DMS114 treated with DMSO at 0.1 percent for 48 hours (cell line): ENCODE results near the gene RAP2A.

Experiments used
- DNase-seq: peaks from one replicate; lab custom pipeline; 2025; ENCODE audit not compliant: unreplicated experiment; lab: John Stamatoyannopoulos, UW

Gene RAP2A

DNA sequence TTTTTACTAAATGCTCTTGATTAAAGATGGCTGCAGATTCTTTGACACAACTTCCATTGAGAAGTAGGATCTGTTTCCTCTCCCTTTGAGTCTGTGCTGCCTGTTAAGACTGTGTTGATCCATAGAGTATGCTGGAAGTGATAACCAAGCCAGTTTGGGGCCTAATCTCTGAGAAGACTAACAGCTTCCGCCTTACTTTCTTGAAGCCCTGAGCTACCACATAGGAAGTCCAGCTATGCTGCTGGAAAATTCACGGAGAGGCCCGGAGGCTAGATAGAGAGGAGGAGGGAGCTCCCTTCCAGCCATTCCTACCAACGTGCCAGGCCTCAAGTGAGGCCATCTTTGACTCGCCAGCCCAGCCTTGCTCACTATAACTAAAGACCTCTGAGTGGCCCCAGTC is 12.5 kb downstream of the RAP2A start:
- no peak for DNase-seq

DNA sequence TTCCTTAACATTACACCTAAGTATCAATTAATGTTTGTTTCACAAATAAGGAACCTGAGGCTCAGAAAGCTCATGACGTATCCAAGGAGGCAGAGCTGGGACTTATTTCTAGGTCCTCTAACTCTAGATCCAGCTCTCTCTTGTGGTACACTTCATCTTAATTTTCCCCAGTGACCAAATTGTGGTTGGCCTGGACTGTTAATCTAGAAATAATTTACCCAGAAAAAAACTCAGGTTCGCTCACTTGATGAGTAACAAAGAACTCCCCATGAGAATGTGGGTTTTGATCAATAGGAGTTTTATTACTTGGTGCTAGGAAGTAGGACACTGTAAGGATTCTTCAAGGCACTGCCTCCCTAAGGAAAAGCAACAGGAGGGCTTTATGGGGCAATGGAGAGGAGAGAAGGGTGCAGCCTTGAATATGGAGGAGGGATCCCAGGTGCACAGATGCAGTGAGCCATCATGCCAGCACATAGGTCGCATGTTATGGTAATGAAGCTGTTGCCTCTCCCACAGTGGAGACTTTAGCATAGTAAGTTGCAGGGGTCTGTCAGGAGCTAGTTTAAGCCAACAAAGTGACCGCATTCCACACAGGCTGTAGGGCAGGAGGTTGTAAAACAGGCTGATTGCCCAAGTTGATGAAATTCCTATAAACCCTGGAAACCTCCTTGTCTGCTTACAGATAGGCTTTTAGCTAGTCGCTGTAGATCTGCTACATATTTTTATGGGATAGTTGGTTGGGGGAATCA is 14.7 kb downstream of the RAP2A start:
- no peak for DNase-seq

DNA sequence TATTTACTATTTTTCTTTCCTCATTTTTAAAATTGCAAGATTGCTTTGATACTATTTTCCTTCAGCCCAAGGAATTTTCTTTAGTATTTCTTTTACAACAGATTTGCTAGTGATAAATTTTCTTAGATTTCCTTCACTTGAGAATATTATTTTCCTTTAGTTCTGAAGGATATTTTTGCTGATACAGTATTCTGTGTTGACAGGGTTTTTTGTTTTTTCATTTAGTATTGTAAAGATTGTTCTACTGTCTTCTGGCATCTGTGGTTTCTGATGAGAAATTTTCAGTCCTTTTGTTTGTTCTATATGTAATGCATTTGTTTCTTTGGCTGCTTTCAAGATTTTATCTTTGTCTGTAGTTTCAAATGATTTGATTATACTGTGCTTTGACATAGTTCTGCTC is 20.7 kb downstream of the RAP2A start:
- DNase-seq = no peak

DNA sequence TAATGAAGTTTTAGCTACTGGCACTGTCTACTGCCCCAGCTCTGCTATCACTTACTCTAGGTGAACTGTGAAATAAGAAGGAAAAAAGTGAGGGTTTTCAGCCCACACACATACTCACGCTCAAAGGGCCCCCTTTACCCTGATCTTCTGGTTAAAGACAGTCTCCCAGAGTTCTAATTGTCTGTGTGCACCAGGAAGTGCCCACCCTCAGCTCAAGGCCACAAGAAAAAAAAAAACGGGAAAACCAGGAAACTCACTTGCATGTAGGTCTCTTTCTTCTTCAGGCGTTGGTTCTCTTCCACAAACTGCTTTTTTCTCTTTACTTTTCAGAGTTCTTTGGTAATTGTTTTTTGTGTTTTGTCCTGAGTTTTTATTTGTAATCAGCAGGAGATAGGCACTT is 22.1 kb downstream of the RAP2A start:
- no peak for DNase-seq

DNA sequence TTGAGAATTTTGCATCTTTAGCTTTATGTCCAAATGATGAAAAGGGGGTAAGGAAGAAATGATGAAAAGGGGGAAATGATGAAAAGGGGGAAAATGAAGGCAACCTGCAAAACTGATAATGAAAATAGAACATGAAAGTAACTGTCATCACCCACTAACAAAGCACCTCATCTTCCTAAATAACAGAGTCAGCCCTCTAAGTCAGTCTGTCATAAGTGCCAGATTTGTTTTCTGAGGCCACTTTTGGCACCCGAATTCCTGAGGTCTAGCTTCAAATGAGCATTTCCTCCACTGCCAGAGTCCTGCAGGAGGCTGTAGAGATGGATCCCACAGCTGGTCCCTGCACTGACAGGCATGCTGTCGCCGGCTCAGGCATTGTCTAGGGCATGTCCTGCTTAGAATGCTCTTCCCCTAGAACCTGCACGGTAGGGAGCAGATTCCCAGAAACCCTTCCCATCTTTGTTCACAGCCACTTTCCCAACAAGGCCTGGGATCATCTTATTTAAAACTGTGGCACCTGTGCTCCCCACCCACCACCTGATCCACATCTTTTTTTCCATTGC is 25.3 kb downstream of the RAP2A start:
- DNase-seq = no peak

DNA sequence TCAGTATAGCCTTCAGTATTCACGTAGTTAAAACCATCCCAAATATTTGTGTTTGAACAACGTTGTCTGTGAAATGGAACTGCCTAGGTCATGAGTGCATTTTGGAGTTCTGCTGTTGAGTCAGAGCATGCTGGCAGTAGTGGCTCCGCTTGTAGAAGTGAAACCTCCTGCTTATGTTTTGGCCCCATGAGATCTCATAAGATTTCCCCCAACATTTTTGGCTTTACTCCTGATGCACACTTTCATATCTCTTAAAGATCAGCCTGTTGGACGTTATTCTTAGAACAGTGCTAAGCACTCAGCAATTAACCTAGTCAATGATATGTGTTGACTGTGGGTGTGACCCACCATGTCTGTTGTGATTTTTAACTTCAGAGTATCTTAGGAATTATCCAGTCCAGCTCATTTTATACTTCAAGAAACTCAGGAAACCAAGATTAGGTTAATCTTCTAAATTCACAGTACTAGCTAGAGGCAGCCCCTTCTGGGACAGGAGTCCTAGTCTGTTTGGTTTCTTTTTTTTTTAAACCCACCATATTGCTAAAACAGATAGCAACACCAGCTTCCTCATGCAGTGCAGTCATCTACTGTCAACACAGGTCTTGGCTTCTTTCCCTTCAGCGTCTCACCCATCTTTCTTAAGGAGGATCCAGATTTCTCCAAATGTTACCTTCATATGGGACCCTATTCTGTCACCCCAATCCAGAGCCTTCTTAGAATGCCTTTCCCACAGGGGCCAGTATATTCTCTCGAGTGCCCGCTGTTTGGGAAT is 26.2 kb downstream of the RAP2A start:
- no peak for DNase-seq

DNA sequence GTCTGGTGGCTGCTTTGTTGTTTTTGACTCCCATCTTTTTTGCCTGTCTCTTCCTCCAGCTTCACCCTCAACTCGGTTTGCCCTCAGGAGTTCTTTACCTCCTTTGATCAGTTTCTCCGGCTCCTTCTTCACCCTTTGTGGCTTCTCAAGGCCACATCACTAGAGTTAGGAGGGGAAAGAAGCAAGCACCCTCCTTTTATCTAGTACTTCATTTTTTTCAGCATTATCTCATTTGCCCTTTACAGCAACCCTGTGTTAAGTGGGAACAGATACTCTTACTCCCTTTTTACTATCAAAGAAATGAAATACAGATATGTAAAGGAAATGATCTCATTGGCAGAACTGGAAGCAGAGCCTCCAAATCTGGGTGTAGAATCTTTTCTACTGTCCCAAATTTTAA is 26.9 kb downstream of the RAP2A start:
- DNase-seq = no peak

DNA sequence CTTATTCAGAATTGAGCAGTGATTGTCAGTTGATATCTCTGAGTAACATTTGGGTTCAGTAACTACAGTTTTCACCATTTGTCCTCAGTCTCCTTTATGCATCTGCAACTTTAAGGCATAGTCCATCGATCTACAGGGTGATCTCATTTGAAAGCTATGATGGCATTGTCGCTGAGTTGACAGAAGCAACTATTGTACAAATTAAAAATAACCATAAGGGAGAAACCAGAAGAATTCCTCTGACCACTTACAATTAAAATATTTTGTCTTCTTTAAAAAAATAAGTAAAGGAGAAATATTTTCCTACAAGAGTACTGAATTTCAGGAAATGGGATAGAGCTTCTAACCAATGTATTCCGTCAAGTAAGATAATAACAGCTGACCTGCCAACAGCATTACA is 30.6 kb downstream of the RAP2A start:
- DNase-seq = no peak

DNA sequence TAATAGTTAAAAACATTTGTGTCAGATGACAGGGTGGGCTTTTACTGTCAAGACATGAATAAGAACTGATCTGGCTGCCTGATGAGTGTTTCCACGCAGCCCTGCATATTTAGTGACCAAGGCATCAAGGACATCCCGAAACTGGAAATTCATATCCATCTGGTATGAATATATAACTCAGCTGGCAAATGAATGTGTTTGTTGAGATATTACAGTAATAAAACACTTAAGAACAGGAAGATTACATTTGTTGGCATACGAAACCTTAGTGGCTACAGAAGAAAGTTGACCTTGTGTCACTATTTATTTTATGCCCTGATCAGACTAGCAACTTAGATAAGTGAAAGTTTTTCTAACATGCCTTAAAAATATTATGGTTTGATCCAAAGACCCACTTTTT is 32.8 kb downstream of the RAP2A start:
- no peak for DNase-seq

DNA sequence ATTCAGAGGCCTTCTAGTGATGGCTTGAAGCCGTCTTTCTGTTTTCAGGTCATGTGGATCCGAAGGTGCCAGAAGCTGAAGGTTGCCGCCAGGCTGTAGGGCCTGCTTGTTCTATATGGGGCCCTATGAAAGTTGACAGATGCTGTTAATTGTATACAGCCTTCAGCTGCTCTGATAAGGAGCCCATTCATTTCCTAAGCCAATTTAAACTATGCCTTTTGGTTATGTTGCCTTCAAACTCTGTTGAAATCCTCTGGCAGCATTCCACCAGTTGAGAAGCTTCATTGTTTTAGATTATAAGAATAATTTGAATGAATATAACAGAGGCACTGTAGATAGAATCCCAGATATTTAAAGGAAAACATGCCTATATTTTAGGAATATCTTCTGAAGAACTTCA is 34.4 kb downstream of the RAP2A start:
- no peak for DNase-seq

DNA sequence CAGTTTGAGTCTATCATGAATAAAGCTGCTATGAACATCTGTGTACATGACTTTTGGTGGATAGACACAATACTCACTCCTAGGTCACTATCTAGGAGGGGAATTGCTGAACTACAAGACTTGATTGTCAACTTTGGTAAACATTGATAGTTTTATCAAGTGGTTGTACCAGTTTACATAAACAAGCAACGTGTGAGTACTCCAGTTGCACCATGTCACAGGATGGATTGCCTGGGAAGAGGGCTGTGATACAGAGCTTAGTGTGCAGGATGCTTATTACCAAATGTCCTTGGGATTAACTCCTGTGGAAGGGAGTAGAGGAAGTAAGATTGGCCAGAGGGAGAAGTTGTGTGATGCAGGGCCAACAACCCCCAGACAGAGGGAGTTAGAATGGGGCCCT is 37.7 kb downstream of the RAP2A start:
- no peak for DNase-seq

DNA sequence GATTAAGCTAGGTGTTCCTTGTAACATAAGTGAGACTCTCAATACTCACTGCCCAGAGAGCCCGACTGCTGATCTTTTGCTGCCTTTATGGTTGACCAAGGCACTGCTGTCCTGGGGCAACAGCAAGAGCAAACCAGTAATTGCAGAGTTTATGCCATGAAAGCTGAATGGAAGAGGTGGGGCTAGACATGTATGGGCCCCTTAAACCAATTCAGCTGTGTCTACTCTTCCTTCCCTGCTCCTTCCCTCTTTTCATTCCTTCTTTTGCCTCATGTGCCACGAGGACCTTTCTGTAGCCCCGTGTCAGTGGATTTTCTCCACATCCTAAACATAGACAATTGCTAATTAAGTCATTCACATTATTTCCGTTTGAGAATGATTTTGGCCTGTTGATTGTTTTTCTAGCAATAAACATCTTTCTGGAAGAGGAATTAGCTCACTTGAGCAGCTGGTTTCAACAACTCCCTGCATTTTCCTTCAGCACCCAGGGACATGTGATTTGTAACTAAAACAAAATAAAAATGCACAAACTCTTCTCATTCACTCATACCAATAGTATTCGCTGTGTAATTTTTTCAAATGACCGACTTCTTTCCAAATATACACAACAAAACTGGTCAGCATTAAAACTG is 40.5 kb downstream of the RAP2A start:
- DNase-seq = no peak

DNA sequence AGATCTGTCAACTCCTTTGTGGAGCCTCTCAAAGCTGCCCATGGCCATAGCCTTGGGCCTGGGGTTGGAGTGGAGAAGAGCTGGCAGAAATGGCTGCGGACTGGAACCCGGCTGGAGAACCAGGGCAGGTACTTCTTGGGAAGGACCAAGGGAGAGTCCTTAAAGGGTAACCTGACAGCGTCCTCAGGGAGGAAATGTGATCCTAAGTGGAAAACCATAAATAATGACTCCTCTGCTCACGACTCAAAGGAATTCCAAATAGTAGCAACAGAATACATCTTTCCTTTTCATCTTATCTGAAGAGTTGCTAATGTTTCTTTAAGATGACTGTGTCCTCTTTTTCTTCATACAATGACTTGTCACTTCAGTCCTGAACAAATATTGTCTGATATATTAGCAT is 41.0 kb downstream of the RAP2A start:
- no peak for DNase-seq

DNA sequence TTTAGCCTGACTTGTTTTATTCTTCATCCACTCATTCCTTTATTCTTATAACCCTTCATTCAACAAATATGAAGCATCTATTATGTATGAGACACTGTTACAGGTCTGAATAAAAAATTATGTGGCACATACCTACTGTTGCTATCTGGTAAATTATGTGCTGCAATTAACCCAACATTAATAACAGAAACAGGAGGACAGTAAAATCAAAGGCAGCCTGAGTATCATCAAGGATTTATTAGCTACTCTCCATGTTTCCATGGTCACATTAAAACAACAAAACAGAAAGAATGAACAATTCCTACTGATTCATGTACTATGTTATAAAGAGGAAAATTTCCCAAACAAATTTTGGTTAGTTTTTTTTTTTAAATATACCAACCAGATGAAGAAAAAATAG is 43.9 kb downstream of the RAP2A start:
- DNase-seq = no peak

DNA sequence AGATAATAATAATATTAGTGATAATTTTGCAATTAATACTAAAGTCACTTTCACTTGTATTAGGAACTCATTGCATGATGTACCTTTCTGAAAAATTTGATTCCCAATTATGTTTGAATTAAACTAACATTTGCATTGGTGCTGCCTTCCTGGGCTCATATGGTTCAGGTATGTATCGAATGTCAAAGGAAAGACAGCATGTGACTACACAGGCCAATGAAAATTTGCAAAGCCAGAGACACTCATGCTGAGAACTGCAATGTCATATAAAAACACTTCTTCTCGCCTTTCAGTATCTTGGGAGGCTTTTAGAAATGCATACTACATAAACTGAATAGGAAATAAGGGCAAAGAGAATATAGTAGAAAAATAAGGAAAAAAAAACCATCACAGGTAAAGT is 44.3 kb downstream of the RAP2A start:
- DNase-seq = no peak

DNA sequence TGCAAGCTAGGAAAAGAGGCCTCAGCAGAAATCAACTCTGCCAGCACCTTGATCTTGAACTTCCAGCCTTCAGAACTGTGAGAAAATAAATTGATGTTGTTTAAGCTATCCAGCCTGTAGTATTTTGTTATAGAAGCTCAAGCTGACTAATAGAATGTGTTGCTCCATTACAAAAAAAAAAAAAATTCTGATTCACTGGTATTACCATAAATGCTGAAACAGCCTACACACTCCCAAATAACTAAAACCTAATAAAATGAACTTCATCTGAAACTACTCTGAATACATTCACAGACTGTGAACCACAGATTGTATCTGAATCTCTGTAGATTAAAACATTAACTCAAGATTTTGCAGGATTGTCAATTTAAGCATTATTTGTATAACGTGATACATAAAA is 49.5 kb downstream of the RAP2A start:
- no peak for DNase-seq

DNA sequence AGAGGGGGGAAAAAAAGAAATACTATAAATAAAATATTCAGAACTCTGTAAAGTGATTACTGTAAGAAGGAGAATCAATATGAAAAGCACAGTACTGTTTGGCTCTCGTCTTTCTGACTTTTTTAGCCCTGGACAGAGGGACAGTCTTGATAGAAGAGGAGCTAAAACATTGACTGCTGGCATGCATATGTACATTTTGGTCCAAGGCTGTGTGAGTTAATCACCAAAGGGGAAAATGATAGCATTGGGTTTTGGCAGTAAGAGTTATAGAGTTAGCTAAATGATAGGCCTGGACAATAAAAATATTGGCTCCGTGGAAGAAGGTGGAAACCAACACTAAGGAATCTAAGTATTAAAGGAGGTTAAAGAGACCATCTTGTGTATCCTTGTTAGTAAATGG is 50.3 kb downstream of the RAP2A start:
- DNase-seq = no peak

DNA sequence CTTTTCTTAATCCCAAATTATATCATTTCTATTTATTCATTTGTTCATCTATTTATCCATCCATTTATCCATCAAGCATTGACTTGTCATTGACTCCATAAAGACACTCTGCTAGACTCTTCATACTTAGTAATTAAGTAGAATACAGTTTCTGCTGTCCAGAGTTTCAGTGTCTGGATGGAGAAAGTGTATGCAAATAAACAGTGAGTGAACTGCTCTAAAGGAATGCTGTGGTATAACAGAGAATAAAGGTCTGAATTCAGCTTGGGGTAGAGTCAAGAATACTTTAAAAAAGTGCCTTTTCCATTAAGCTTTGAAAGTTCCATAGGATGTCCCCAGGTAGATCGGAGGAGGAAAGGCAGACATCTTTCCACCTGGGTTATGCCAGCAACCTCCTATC is 51.4 kb downstream of the RAP2A start:
- no peak for DNase-seq

DNA sequence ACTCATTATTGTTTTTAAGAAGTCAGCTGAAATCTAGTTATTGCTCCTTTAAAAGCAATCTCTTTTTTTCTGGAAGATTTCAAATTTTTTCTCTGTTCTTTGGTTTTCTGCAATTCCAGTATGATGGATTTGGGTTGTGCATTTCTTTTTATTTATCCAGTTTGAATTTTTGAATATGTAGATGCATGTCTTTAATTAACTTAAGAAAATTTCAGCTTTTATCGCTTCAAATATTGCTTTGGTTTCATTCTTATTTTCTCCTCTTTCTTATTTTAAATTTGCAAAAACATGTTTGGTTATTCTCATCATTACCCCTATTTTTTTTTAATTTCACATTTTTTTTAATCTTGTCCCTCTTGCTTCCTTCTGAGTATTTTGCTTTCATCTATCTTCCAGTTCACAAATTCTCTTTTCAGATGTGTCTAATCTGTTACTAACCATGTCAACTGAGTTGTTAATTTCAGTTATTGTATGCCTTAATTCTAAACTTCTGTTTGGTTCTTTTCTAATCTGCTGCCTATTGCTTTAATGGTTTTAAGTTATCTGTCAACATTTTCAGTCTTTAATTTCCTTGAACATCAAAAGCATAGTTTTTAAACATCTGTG is 56.8 kb downstream of the RAP2A start:
- no peak for DNase-seq

DNA sequence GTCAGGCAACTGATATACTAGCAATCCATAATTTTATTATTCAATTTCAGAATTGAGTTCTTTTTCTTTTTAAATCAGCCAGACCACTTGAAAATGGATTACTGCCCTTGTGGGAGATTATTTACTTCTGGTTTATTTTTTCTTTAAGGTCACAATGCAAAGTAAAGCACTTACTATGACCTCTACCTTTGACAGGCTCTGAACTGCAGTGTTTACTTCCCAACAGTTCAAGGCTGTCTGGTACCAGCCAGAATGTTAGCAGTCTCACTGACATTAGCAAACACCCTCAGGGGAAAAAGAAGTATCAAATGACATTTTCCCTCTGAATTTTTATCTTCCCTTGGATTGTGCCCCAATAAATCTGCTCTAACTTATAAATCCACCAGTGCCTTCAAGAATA is 57.5 kb downstream of the RAP2A start:
- DNase-seq = no peak

DNA sequence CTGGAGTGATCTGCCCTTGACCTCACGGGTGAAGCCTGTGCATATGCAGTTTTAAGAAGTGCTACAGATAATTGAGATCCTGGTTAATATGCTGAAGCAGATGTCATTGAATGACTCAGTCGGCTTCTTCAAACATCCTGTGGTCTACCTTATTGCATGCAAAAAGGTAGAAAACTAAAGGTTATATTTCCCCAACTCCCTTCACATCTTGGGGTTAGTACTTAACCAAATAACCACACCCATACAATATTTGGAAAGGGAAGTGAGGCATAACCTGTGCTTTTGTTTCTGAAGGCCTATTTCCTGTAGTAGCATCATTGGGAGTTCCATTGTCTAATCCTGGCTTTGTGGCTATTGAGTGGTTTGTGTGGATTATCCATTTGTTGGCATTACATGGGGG is 58.3 kb downstream of the RAP2A start:
- no peak for DNase-seq
